ENCODE data around the gene TTC21A.

GRCh38 chr3:39090922-39091321 is 16.6 kb upstream of the TTC21A start:
- no peak for TF ChIP-seq CTCF (conservative IDR thresholded peaks at IDR 0.05)
- no peak for TF ChIP-seq ZFX (IDR thresholded peaks at IDR 0.05)

All from C4-2B (cell line).